WTC11 (cell line): Measurements from ENCODE around the gene PLCB3. TPM values are rescaled to one million over a fixed set of nuclear protein-coding genes. Genes with fewer than 3 reads are reported as not detected.

Experiments used
- ELF4 ChIP-seq: sonication (generic); formaldehyde crosslinking; IDR thresholded peaks from 2 replicates; pipeline ENCODE4 v1.8.1; 2022; ENCODE audit warnings: low read depth, mild to moderate bottlenecking, moderate library complexity, missing genetic modification reagents
- GTF2I ChIP-seq: fragments of 250-450 bp; sonication (Bioruptor Pico); conservative IDR thresholded peaks from 2 replicates; pipeline ENCODE4 v1.4.0; 2021; ENCODE audit warnings: mild to moderate bottlenecking
- OVOL2 ChIP-seq: fragments of 250-450 bp; sonication (Bioruptor Pico); IDR thresholded peaks from 2 replicates; pipeline ENCODE4 v1.9.0; 2021; ENCODE audit warnings: mild to moderate bottlenecking, borderline replicate concordance
- SP1 ChIP-seq: sonication (generic); formaldehyde crosslinking; conservative IDR thresholded peaks from 2 replicates; pipeline ENCODE4 v1.8.1; 2022; ENCODE audit warnings: missing genetic modification reagents
- ZNF416 ChIP-seq: fragments of 250-450 bp; sonication (Bioruptor Pico); IDR thresholded peaks from 2 replicates; pipeline ENCODE4 v1.9.0; 2021; ENCODE audit warnings: mild to moderate bottlenecking, inconsistent platforms
- total RNA-seq: library from RNA; stranded (reverse); gene quantifications from 3 replicates; pipeline ENCODE4 v1.2.3, GENCODE V29; 2021
- TF ChIP-seq, protein P1 (sequence below): fragments of 250-450 bp; sonication (Bioruptor Pico); IDR thresholded peaks from 2 replicates; pipeline ENCODE4 v1.9.0; 2021; ENCODE audit warnings: moderate library complexity, mild to moderate bottlenecking, inconsistent platforms, borderline replicate concordance

Gene PLCB3
- total RNA-seq, 1 experiment from 2014 or later, result 97.4 TPM

DNA sequence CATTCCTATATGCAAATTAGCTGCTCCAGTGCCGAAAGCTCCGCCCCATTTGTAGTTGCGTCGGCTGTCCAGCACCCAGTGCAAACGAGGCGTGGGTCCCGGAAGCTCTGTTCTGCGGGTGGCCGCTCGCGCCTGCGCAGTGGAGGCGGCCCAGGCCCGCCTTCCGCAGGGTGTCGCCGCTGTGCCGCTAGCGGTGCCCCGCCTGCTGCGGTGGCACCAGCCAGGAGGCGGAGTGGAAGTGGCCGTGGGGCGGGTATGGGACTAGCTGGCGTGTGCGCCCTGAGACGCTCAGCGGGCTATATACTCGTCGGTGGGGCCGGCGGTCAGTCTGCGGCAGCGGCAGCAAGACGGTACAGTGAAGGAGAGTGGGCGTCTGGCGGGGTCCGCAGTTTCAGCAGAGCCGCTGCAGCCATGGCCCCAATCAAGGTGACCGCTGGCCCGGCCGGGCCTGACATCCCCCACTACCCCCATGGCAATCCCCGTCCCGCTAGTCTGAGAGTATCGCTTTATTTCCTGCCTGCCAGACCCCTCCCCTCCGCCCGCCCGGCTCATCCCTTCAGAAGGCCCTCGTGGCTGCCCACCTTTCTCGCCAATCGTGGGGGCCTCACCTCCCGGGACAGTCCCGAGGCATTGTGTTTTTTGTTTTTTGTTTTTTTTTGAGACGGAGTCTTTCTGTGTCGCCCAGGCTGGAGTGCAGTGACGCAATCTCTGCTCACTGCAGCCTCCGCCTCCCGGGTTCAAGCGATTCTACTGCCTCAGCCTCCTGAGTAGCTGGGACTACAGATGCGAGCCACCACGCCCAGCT is 66.8 kb downstream of the PLCB3 start, which contains the start of gene PRDX5 (continued):
- TF ChIP-seq GTF2I (CRISPR knock-in tag), result no peak
- TF ChIP-seq ELF4 (CRISPR knock-in tag), result no peak
- TF ChIP-seq SP1 (CRISPR knock-in tag), result peak; percentile 64; the same call in 1 of the 2 replicates
- TF ChIP-seq, protein P1, sequence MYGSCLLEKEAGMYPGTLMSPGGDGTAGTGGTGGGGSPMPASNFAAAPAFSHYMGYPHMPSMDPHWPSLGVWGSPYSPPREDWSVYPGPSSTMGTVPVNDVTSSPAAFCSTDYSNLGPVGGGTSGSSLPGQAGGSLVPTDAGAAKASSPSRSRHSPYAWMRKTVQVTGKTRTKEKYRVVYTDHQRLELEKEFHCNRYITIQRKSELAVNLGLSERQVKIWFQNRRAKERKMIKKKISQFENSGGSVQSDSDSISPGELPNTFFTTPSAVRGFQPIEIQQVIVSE (CRISPR knock-in tag), result no peak
- TF ChIP-seq OVOL2, result no peak
- TF ChIP-seq ZNF416 (CRISPR knock-in tag), result peak; percentile 8; the same call in 1 of the 2 replicates

Other genes starting within 250 kb of the PLCB3 start
- gene FLRT1, start 215.6 kb upstream of the PLCB3 start, total RNA-seq, result 0.14 to 0.20 TPM (median 0.16 TPM) in 3 replicates
- gene MACROD1, start 85.4 kb upstream of the PLCB3 start, total RNA-seq, result 36.9 to 54.4 TPM (median 52.9 TPM) in 3 replicates
- 291 to 296 TPM (median 296 TPM) in 3 replicates for gene STIP1, start 65.4 kb upstream of the PLCB3 start, total RNA-seq
- gene FERMT3, start 44.8 kb upstream of the PLCB3 start, total RNA-seq, result 3.8 to 8.2 TPM (median 3.8 TPM) in 3 replicates
- gene TRPT1, start 25.3 kb upstream of the PLCB3 start, total RNA-seq, result 52.3 to 58.8 TPM (median 53.2 TPM) in 3 replicates
- 59.1 to 64.4 TPM (median 60.1 TPM) in 3 replicates for gene NUDT22, start 25.3 kb upstream of the PLCB3 start, total RNA-seq
- 26.0 to 27.2 TPM (median 27.1 TPM) in 3 replicates for gene DNAJC4, start 21.0 kb upstream of the PLCB3 start, total RNA-seq
- gene VEGFB, start 16.9 kb upstream of the PLCB3 start, total RNA-seq, result 51.7 to 62.2 TPM (median 59.7 TPM) in 3 replicates
- gene FKBP2, start 10.4 kb upstream of the PLCB3 start, total RNA-seq, result 57.2 to 65.9 TPM (median 61.7 TPM) in 3 replicates
- gene PPP1R14B, start 4.6 kb upstream of the PLCB3 start, total RNA-seq, result 435 to 471 TPM (median 458 TPM) in 3 replicates
- gene BAD, start 33.1 kb downstream of the PLCB3 start, total RNA-seq, result 30.5 to 34.7 TPM (median 31.3 TPM) in 3 replicates
- gene GPR137, start 34.3 kb downstream of the PLCB3 start, total RNA-seq, result 51.1 to 53.8 TPM (median 51.8 TPM) in 3 replicates
- 0.25 to 0.74 TPM (median 0.48 TPM) in 3 replicates for gene KCNK4, start 39.8 kb downstream of the PLCB3 start, total RNA-seq
- gene CATSPERZ, start 48.8 kb downstream of the PLCB3 start, total RNA-seq, result 1.1 to 2.5 TPM (median 2.0 TPM) in 3 replicates
- gene ESRRA, start 54.0 kb downstream of the PLCB3 start, total RNA-seq, result 56.3 to 81.9 TPM (median 59.1 TPM) in 3 replicates
- gene TRMT112, start 66.0 kb downstream of the PLCB3 start, total RNA-seq, result 285 to 321 TPM (median 314 TPM) in 3 replicates
- 255 to 293 TPM (median 282 TPM) in 3 replicates for gene PRDX5, start 66.6 kb downstream of the PLCB3 start, total RNA-seq
- gene CCDC88B, start 88.7 kb downstream of the PLCB3 start, total RNA-seq, result 17.0 to 22.0 TPM (median 19.9 TPM) in 3 replicates
- gene RPS6KA4, start 107.6 kb downstream of the PLCB3 start, total RNA-seq, result 16.8 to 18.3 TPM (median 18.3 TPM) in 3 replicates